HCT116 (cell line): ENCODE results near the gene CCNG1. TPM values are rescaled to one million over a fixed set of nuclear protein-coding genes. Genes with fewer than 3 reads are reported as not detected.

ENCODE experiments used
- ATAC-seq: fragments of 200-7000 bp; cut with Tn5 transposase; 2 replicates; pipeline ENCODE4 v1.9.1; 2020; ENCODE audit warnings: mild to moderate bottlenecking, moderate library complexity
- BruUV-seq: library from RNA; stranded (reverse); fragments of 400-500 nt; replicated peaks from 2 replicates; lab custom pipeline; 2021; lab: Mats Ljungman, UMichigan
- CTCF ChIA-PET: fragments of 300-600 bp; sonication (Branson Sonifier 250); formaldehyde crosslinking; loops from one replicate; lab custom pipeline; 2021; ENCODE audit warnings: antibody characterized with exemption; lab: Charles Lee
- POLR2A ChIA-PET: fragments of 300-600, 350-600 bp; sonication (Branson Sonifier 250); formaldehyde crosslinking; loops from one replicate; lab custom pipeline; 2021; ENCODE audit warnings: antibody characterized with exemption; lab: Charles Lee
- RAD21 ChIA-PET, 2 experiments: fragments of 300-600 bp; sonication (Branson Sonifier 250); formaldehyde crosslinking; loops; one replicate each; lab custom pipeline; 2023; ENCODE audit warnings: low total read pairs in 2 of 2; ENCODE audit not compliant: uncharacterized antibody in 2 of 2, unreplicated experiment in 2 of 2, low non-redundant PET in 1 of 2; lab: Charles Lee
- DNase-seq: peaks from one replicate; pipeline ENCODE4 v3.0.0-alpha.2; 2010; ENCODE audit warnings: low read depth, low spot score
- H2AFZ ChIP-seq: fragments of 200-600 bp; shearing (Covaris generic), sonication (generic); 2 replicates; pipeline ENCODE4 v1.6.1; 2017; ENCODE audit warnings: low read depth, mixed run types, mixed read lengths, antibody characterized with exemption, low read length; ENCODE audit not compliant: poor library complexity, severe bottlenecking
- H3K27ac ChIP-seq: 2 replicates; pipeline ENCODE4 v1.5.1; 2012; ENCODE audit warnings: low read depth, low read length
- H3K27me3 ChIP-seq: fragments of 200-600 bp; sonication (generic); 2 replicates; pipeline ENCODE4 v1.6.1; 2016; ENCODE audit warnings: mixed run types, low read length, mixed read lengths; ENCODE audit not compliant: insufficient read depth
- H3K36me3 ChIP-seq, 2 experiments: fragments of 200-500 bp in 1 of 2; fragments of 200-600 bp in 1 of 2; sonication (Bioruptor generic) in 1 of 2; sonication (generic) in 1 of 2; 2 replicates each; pipeline versions ENCODE4 v1.5.1 to v1.6.1; 2014 to 2016; ENCODE audit warnings: low read length in 2 of 2, inconsistent platforms in 1 of 2, mixed read lengths in 1 of 2, mixed run types in 1 of 2; ENCODE audit not compliant: insufficient read depth in 2 of 2, control insufficient read depth in 1 of 2
- H3K4me1 ChIP-seq, 2 experiments: fragments of 200-600 bp in 1 of 2; sonication (generic) in 1 of 2; 2 replicates each; pipeline versions ENCODE4 v1.5.1 to v1.6.1; 2012 to 2017; ENCODE audit warnings: low read length in 2 of 2, inconsistent platforms in 1 of 2, mild to moderate bottlenecking in 1 of 2, mixed read lengths in 1 of 2, mixed run types in 1 of 2, moderate library complexity in 1 of 2; ENCODE audit not compliant: insufficient read depth in 2 of 2, control insufficient read depth in 1 of 2
- H3K4me2 ChIP-seq: fragments of 200-600 bp; sonication (generic); 2 replicates; pipeline ENCODE4 v1.6.1; 2017; ENCODE audit warnings: mixed run types, low read length, mixed read lengths
- H3K4me3 ChIP-seq, 2 experiments: fragments of 200-600 bp in 1 of 2; sonication (generic) in 1 of 2; replicated peaks in 1 of 2; 2 replicates each; pipeline ENCODE4 v1.5.1; 2011 to 2016; ENCODE audit warnings: low read length in 2 of 2, control low read depth in 1 of 2, low read depth in 1 of 2, mild to moderate bottlenecking in 1 of 2, mixed read lengths in 1 of 2, mixed run types in 1 of 2
- H3K79me2 ChIP-seq: fragments of 200-600 bp; sonication (generic); 2 replicates; pipeline ENCODE4 v1.6.1; 2017; ENCODE audit warnings: mild to moderate bottlenecking, mixed run types, low read length, moderate library complexity, mixed read lengths; ENCODE audit not compliant: insufficient read depth
- H3K9ac ChIP-seq: fragments of 200-600 bp; sonication (generic); 2 replicates; pipeline ENCODE4 v1.6.1; 2016; ENCODE audit warnings: low read length, mixed read lengths
- H3K9me2 ChIP-seq: fragments of 200-600 bp; sonication (generic), shearing (Covaris generic); 2 replicates; pipeline ENCODE4 v1.6.1; 2017; ENCODE audit warnings: mixed run types, mild to moderate bottlenecking, moderate library complexity; ENCODE audit not compliant: insufficient read depth
- H3K9me3 ChIP-seq, 2 experiments: fragments of 200-500 bp in 1 of 2; fragments of 200-600 bp in 1 of 2; sonication (Bioruptor generic) in 1 of 2; sonication (generic) in 1 of 2; 2 replicates each; pipeline ENCODE4 v1.6.1; 2014 to 2017; ENCODE audit warnings: low read length in 2 of 2, mixed read lengths in 2 of 2, inconsistent platforms in 1 of 2, low read depth in 1 of 2, mild to moderate bottlenecking in 1 of 2, mixed run types in 1 of 2, moderate library complexity in 1 of 2; ENCODE audit not compliant: control insufficient read depth in 1 of 2, insufficient read depth in 1 of 2
- H4K20me1 ChIP-seq: fragments of 200-600 bp; sonication (generic), shearing (Covaris generic); 2 replicates; pipeline ENCODE4 v1.6.1; 2017; ENCODE audit warnings: mixed run types, mild to moderate bottlenecking, moderate library complexity; ENCODE audit not compliant: insufficient read depth
- CBX3 ChIP-seq: IDR thresholded peaks from 2 replicates; pipeline ENCODE4 v1.6.1; 2012; ENCODE audit warnings: low read depth
- CEBPB ChIP-seq: IDR thresholded peaks from 2 replicates; pipeline ENCODE4 v1.6.1; 2012; ENCODE audit warnings: low read depth
- ELF1 ChIP-seq: IDR thresholded peaks from 2 replicates; pipeline ENCODE4 v1.6.1; 2012; ENCODE audit warnings: low read depth, borderline replicate concordance
- EZH2 ChIP-seq: fragments of 200-600 bp; sonication (generic); IDR thresholded peaks from 2 replicates; pipeline ENCODE4 v1.6.1; 2017; ENCODE audit warnings: antibody characterized with exemption, mixed run types
- EZH2phosphoT487 ChIP-seq: fragments of 200-600 bp; IDR thresholded peaks from 2 replicates; pipeline ENCODE4 v1.6.1; 2018; ENCODE audit warnings: antibody characterized with exemption, borderline replicate concordance
- FOSL1 ChIP-seq: IDR thresholded peaks from 2 replicates; pipeline ENCODE4 v1.6.1; 2012; ENCODE audit warnings: low read depth
- JUND ChIP-seq: IDR thresholded peaks from 2 replicates; pipeline ENCODE4 v1.6.1; 2012
- SIN3A ChIP-seq: IDR thresholded peaks from 2 replicates; pipeline ENCODE4 v1.6.1; 2012; ENCODE audit warnings: low read depth
- TCF7L2 ChIP-seq: IDR thresholded peaks from 2 replicates; pipeline ENCODE4 v1.7.0; 2011; ENCODE audit warnings: borderline replicate concordance, inconsistent platforms; ENCODE audit not compliant: insufficient read depth, insufficient read length; ENCODE audit errors: extremely low read depth
- YY1 ChIP-seq: IDR thresholded peaks from 2 replicates; pipeline ENCODE4 v1.6.1; 2011; ENCODE audit warnings: low read length, low read depth, moderate library complexity, mild to moderate bottlenecking; ENCODE audit not compliant: insufficient replicate concordance; ENCODE audit errors: extremely low read depth
- ZFX ChIP-seq: fragments of 450-650 bp; IDR thresholded peaks from 2 replicates; pipeline ENCODE4 v1.6.1; 2017
- intact Hi-C: fragments of 100-400 bp; cut with micrococcal nuclease; formaldehyde crosslinking; loops from 2 replicates; pipeline ENCODE4 v1.10.0; 2022
- total RNA-seq: library from RNA; stranded (reverse); gene quantifications from one replicate; pipeline ENCODE4 v1.2.1, GENCODE V29; 2021; ENCODE audit not compliant: unreplicated experiment
- TF ChIP-seq, protein P1 (sequence below): IDR thresholded peaks from 2 replicates; pipeline ENCODE4 v1.6.1; 2012; ENCODE audit warnings: low read depth
- TF ChIP-seq, protein P2 (sequence below), 3 experiments: fragments of 200-600 bp in 1 of 3; sonication (generic) in 1 of 3; IDR thresholded peaks in 2 of 3; conservative IDR thresholded peaks in 1 of 3; 2 replicates each; pipeline ENCODE4 v1.5.1; 2012 to 2017; ENCODE audit warnings: low read depth in 2 of 3, low read length in 2 of 3, antibody characterized with exemption in 1 of 3, borderline replicate concordance in 1 of 3, control low read depth in 1 of 3, mild to moderate bottlenecking in 1 of 3, mixed read lengths in 1 of 3, mixed run types in 1 of 3, moderate library complexity in 1 of 3; ENCODE audit not compliant: insufficient read depth in 1 of 3
- TF ChIP-seq, protein P3 (sequence below): IDR thresholded peaks from 2 replicates; pipeline ENCODE4 v1.6.1; 2012
- TF ChIP-seq, protein P4 (sequence below): IDR thresholded peaks from 2 replicates; pipeline ENCODE4 v1.6.1; 2012
- TF ChIP-seq, protein P5 (sequence below): IDR thresholded peaks from 2 replicates; pipeline ENCODE4 v1.6.1; 2011; ENCODE audit warnings: mild to moderate bottlenecking, low read length, moderate library complexity; ENCODE audit not compliant: insufficient replicate concordance; ENCODE audit errors: extremely low read depth

The CCNG1 gene
- total RNA-seq, 1 experiment from 2014 or later = 176 TPM

DNA sequence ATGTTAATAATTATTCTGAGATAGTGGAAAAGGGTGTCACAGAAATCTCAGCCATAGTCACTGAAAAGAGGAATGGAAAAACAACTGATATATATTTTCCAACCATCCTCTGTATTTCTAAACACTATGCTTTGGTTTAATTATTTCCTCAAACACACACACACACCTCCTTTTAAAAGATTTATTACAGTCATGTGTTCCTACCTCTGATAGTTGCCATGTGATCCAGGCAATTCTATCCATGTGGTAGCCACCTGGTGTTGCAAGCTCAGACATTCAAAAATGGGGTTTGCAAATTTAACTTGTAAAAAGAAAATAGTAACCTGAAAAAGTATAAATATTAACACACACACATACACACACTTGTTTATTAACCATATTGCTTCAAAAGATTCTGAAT lies 40.0 kb upstream of the CCNG1 start:
- no peak overlapping the region for H3K9ac ChIP-seq
- no peaks in the 10 kb centered on the region for H3K9me2 ChIP-seq
- no TSS peak for BruUV-seq
- peaks cover 0 to 5% of the 10 kb centered on the region in 2 experiments; a peak in 2 of 4 replicates for H3K4me1 ChIP-seq
- DNase-seq = no peak
- H3K4me3 ChIP-seq = no peak overlapping the region
- no peaks in the 10 kb centered on the region for H3K36me3 ChIP-seq
- H3K27ac ChIP-seq = no peak overlapping the region
- no peaks in the 10 kb centered on the region for H3K27me3 ChIP-seq
- no peaks in the 10 kb centered on the region for H3K79me2 ChIP-seq
- no peaks in the 10 kb centered on the region for H4K20me1 ChIP-seq
- TF ChIP-seq EZH2 (no peak), TCF7L2 (no peak), JUND (no peak), ZFX (no peak), EZH2phosphoT487 (no peak), FOSL1 (no peak), YY1 (no peak), CBX3 (no peak), CEBPB (no peak), SIN3A (no peak), ELF1 (no peak)
- TF ChIP-seq, protein P1, sequence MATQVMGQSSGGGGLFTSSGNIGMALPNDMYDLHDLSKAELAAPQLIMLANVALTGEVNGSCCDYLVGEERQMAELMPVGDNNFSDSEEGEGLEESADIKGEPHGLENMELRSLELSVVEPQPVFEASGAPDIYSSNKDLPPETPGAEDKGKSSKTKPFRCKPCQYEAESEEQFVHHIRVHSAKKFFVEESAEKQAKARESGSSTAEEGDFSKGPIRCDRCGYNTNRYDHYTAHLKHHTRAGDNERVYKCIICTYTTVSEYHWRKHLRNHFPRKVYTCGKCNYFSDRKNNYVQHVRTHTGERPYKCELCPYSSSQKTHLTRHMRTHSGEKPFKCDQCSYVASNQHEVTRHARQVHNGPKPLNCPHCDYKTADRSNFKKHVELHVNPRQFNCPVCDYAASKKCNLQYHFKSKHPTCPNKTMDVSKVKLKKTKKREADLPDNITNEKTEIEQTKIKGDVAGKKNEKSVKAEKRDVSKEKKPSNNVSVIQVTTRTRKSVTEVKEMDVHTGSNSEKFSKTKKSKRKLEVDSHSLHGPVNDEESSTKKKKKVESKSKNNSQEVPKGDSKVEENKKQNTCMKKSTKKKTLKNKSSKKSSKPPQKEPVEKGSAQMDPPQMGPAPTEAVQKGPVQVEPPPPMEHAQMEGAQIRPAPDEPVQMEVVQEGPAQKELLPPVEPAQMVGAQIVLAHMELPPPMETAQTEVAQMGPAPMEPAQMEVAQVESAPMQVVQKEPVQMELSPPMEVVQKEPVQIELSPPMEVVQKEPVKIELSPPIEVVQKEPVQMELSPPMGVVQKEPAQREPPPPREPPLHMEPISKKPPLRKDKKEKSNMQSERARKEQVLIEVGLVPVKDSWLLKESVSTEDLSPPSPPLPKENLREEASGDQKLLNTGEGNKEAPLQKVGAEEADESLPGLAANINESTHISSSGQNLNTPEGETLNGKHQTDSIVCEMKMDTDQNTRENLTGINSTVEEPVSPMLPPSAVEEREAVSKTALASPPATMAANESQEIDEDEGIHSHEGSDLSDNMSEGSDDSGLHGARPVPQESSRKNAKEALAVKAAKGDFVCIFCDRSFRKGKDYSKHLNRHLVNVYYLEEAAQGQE = no peak
- TF ChIP-seq, protein P2, sequence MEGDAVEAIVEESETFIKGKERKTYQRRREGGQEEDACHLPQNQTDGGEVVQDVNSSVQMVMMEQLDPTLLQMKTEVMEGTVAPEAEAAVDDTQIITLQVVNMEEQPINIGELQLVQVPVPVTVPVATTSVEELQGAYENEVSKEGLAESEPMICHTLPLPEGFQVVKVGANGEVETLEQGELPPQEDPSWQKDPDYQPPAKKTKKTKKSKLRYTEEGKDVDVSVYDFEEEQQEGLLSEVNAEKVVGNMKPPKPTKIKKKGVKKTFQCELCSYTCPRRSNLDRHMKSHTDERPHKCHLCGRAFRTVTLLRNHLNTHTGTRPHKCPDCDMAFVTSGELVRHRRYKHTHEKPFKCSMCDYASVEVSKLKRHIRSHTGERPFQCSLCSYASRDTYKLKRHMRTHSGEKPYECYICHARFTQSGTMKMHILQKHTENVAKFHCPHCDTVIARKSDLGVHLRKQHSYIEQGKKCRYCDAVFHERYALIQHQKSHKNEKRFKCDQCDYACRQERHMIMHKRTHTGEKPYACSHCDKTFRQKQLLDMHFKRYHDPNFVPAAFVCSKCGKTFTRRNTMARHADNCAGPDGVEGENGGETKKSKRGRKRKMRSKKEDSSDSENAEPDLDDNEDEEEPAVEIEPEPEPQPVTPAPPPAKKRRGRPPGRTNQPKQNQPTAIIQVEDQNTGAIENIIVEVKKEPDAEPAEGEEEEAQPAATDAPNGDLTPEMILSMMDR (IDR thresholded peaks at IDR 0.05 in 2 of 3, conservative IDR thresholded peaks at IDR 0.05 in 1 of 3; ENCODE audit: borderline replicate concordance in 1 of 3, insufficient read depth in 1 of 3, low read depth in 2 of 3, low read length in 2 of 3) = no peak
- TF ChIP-seq, protein P3, sequence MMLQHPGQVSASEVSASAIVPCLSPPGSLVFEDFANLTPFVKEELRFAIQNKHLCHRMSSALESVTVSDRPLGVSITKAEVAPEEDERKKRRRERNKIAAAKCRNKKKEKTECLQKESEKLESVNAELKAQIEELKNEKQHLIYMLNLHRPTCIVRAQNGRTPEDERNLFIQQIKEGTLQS = no peak
- TF ChIP-seq, protein P4, sequence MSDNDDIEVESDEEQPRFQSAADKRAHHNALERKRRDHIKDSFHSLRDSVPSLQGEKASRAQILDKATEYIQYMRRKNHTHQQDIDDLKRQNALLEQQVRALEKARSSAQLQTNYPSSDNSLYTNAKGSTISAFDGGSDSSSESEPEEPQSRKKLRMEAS = no peak
- TF ChIP-seq, protein P5, sequence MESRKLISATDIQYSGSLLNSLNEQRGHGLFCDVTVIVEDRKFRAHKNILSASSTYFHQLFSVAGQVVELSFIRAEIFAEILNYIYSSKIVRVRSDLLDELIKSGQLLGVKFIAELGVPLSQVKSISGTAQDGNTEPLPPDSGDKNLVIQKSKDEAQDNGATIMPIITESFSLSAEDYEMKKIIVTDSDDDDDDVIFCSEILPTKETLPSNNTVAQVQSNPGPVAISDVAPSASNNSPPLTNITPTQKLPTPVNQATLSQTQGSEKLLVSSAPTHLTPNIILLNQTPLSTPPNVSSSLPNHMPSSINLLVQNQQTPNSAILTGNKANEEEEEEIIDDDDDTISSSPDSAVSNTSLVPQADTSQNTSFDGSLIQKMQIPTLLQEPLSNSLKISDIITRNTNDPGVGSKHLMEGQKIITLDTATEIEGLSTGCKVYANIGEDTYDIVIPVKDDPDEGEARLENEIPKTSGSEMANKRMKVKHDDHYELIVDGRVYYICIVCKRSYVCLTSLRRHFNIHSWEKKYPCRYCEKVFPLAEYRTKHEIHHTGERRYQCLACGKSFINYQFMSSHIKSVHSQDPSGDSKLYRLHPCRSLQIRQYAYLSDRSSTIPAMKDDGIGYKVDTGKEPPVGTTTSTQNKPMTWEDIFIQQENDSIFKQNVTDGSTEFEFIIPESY = no peak
- ChIA-PET POLR2A (no interaction called here), CTCF (no interaction called here), RAD21 (no interaction called here)
- intact Hi-C loops = no loop called here
- no peak overlapping the region for H3K4me2 ChIP-seq
- H2AFZ ChIP-seq = no peak overlapping the region
- ATAC-seq = no peak
- no peaks in the 10 kb centered on the region for H3K9me3 ChIP-seq
